Medulla oblongata (tissue), 1 donor: ENCODE measurements around the gene ENPP6.
"Not testable (repeated sequence)": the region's sequence is repeated elsewhere in the genome, so short reads cannot be mapped to it uniquely, and the experiment has no call there.

Experiments
- DNase-seq: peaks from one replicate; pipeline ENCODE4 v3.0.0-alpha.2; 2015; ENCODE audit errors: extremely low spot score

ENPP6 gene

GRCh38 chr4:184235526-184235925 lies 17.9 kb upstream of the ENPP6 start:
- no peak for DNase-seq

- no peak for DNase-seq
Measured at GRCh38 chr4:184234155-184234554, 16.5 kb upstream of the ENPP6 start.

- no peak for DNase-seq
Measured at GRCh38 chr4:184232975-184233374, 15.3 kb upstream of the ENPP6 start.

- no peak for DNase-seq
Measured at GRCh38 chr4:184232202-184232601, 14.5 kb upstream of the ENPP6 start.

- no peak for DNase-seq
Measured at GRCh38 chr4:184231573-184231972, 13.9 kb upstream of the ENPP6 start.

GRCh38 chr4:184228056-184228705 lies 10.5 kb upstream of the ENPP6 start:
- no peak for DNase-seq

- peak; percentile 44 for DNase-seq
Measured at GRCh38 chr4:184216515-184216914, 1.2 kb downstream of the ENPP6 start.

GRCh38 chr4:184215709-184216328 lies 1.9 kb downstream of the ENPP6 start:
- DNase-seq: peak; percentile 70

- no peak for DNase-seq
Measured at GRCh38 chr4:184214931-184215330, 2.7 kb downstream of the ENPP6 start.

GRCh38 chr4:184207734-184208607 lies 9.7 kb downstream of the ENPP6 start:
- DNase-seq: not testable (repeated sequence)

- no peak for DNase-seq
Measured at GRCh38 chr4:184205243-184205642, 12.4 kb downstream of the ENPP6 start.

GRCh38 chr4:184203300-184203699 lies 14.4 kb downstream of the ENPP6 start:
- DNase-seq: no peak

- no peak for DNase-seq
Measured at GRCh38 chr4:184201179-184201578, 16.5 kb downstream of the ENPP6 start.

- DNase-seq: no peak
Measured at GRCh38 chr4:184200296-184200695, 17.4 kb downstream of the ENPP6 start.

- no peak for DNase-seq
Measured at GRCh38 chr4:184199780-184200179, 17.9 kb downstream of the ENPP6 start.

GRCh38 chr4:184198190-184198589 lies 19.5 kb downstream of the ENPP6 start:
- peak; percentile 35 for DNase-seq

GRCh38 chr4:184197536-184198082 lies 20.1 kb downstream of the ENPP6 start:
- DNase-seq: no peak

- no peak for DNase-seq
Measured at GRCh38 chr4:184196730-184197385, 20.8 kb downstream of the ENPP6 start.

GRCh38 chr4:184193556-184194525 lies 23.8 kb downstream of the ENPP6 start:
- DNase-seq: no peak

- no peak for DNase-seq
Measured at GRCh38 chr4:184192933-184193332, 24.7 kb downstream of the ENPP6 start.

GRCh38 chr4:184191267-184191666 lies 26.4 kb downstream of the ENPP6 start:
- peak; percentile 79 for DNase-seq
